Naive thymus-derived CD4-positive, alpha-beta T cell (primary cell): ENCODE data around the gene PCDHA10. TPM values are rescaled to one million over a fixed set of nuclear protein-coding genes. Genes with fewer than 3 reads are reported as not detected.

Source experiments
- ATAC-seq: fragments of 150-1000 bp; cut with Tn5 transposase; 2 replicates; pipeline ENCODE4 v1.10.0; 2021; ENCODE audit warnings: mild to moderate bottlenecking, moderate library complexity
- CTCF ChIA-PET: fragments of 350-600 bp; sonication (Branson Sonifier 250); formaldehyde crosslinking; loops from one replicate; lab custom pipeline; 2021; ENCODE audit warnings: antibody characterized with exemption; lab: Charles Lee
- POLR2A ChIA-PET: fragments of 350-600 bp; sonication (Branson Sonifier 250); formaldehyde crosslinking; loops from one replicate; lab custom pipeline; 2021; ENCODE audit warnings: antibody characterized with exemption, inconsistent platforms; lab: Charles Lee
- DNase-seq, 9 donors: peaks; one replicate each; pipeline versions ENCODE4 v3.0.0 to v3.0.0-alpha.2; 2020 to 2022; ENCODE audit warnings: mixed read lengths in 1 of 9
- H3K27ac ChIP-seq: one replicate; pipeline ENCODE4 v1.7.0; 2013; ENCODE audit warnings: mild to moderate bottlenecking, low read depth, low read length, moderate library complexity
- H3K27me3 ChIP-seq, 2 donors: one replicate each; pipeline ENCODE4 v1.7.0; 2013; ENCODE audit warnings: low read length in 2 of 2, mild to moderate bottlenecking in 2 of 2, moderate library complexity in 2 of 2; ENCODE audit not compliant: control insufficient read depth in 2 of 2, insufficient read depth in 2 of 2
- H3K36me3 ChIP-seq, 3 experiments: 1 replicate in 2 of 3; 2 replicates in 1 of 3; pipeline ENCODE4 v1.7.0; 2013; ENCODE audit warnings: low read length in 3 of 3, mild to moderate bottlenecking in 3 of 3, moderate library complexity in 1 of 3; ENCODE audit not compliant: insufficient read depth in 3 of 3, control insufficient read depth in 2 of 3
- H3K4me1 ChIP-seq, 2 donors: one replicate each; pipeline ENCODE4 v1.7.0; 2013; ENCODE audit warnings: low read length in 2 of 2, mild to moderate bottlenecking in 2 of 2, moderate library complexity in 1 of 2; ENCODE audit not compliant: control insufficient read depth in 2 of 2, insufficient read depth in 2 of 2
- H3K4me3 ChIP-seq: 2 replicates; pipeline ENCODE4 v1.7.0; 2013; ENCODE audit warnings: mild to moderate bottlenecking, low read length
- H3K9me3 ChIP-seq, 3 experiments: 1 replicate in 2 of 3; 2 replicates in 1 of 3; pipeline ENCODE4 v1.7.0; 2013; ENCODE audit warnings: low read length in 3 of 3; ENCODE audit not compliant: control insufficient read depth in 2 of 3
- H3K27ac Mint-ChIP-seq, 9 donors: one replicate each; pipeline ENCODE4 v1.8.0; 2020 to 2022; ENCODE audit warnings: mixed read lengths in 9 of 9, mild to moderate bottlenecking in 8 of 9, moderate library complexity in 5 of 9, inconsistent platforms in 2 of 9
- H3K27me3 Mint-ChIP-seq, 5 donors: one replicate each; pipeline ENCODE4 v1.8.0; 2021 to 2022; ENCODE audit warnings: mixed read lengths in 5 of 5, mild to moderate bottlenecking in 1 of 5
- H3K36me3 Mint-ChIP-seq, 5 donors: one replicate each; pipeline ENCODE4 v1.8.0; 2020 to 2022; ENCODE audit warnings: mixed read lengths in 5 of 5, mild to moderate bottlenecking in 3 of 5, inconsistent platforms in 1 of 5
- H3K4me1 Mint-ChIP-seq, 7 donors: one replicate each; pipeline ENCODE4 v1.8.0; 2020 to 2022; ENCODE audit warnings: mixed read lengths in 7 of 7, mild to moderate bottlenecking in 3 of 7, inconsistent platforms in 1 of 7
- H3K4me3 Mint-ChIP-seq, 10 donors: one replicate each; pipeline ENCODE4 v1.8.0; 2020 to 2022; ENCODE audit warnings: mild to moderate bottlenecking in 10 of 10, mixed read lengths in 10 of 10, moderate library complexity in 6 of 10, inconsistent platforms in 2 of 10
- H3K9me3 Mint-ChIP-seq, 11 donors: one replicate each; pipeline ENCODE4 v1.8.0; 2020 to 2022; ENCODE audit warnings: mixed read lengths in 11 of 11, mild to moderate bottlenecking in 4 of 11, inconsistent platforms in 1 of 11, moderate library complexity in 1 of 11
- intact Hi-C, 2 donors: fragments of 100-400 bp; cut with micrococcal nuclease; formaldehyde crosslinking; loops; one replicate each; pipeline ENCODE4 v1.15.1; 2023
- polyA plus RNA-seq, 2 donors: library from polyadenylated mRNA; unstranded; fragments of 300-500 nt; fragmentation: Illumina TruSeq; gene quantifications; one replicate each; pipeline ENCODE4 v1.2.3, GENCODE V29; 2021
- total RNA-seq, 6 experiments: library from RNA in 5 of 6; stranded (reverse) in 5 of 6; gene quantifications; 1 replicate in 5 of 6; 2 replicates in 1 of 6; pipeline ENCODE4 v1.2.3 and lab custom pipeline; 2021 to 2026

Gene PCDHA10
- total and polyA plus RNA-seq, 7 experiments from 2014 or later, result not detected

DNA sequence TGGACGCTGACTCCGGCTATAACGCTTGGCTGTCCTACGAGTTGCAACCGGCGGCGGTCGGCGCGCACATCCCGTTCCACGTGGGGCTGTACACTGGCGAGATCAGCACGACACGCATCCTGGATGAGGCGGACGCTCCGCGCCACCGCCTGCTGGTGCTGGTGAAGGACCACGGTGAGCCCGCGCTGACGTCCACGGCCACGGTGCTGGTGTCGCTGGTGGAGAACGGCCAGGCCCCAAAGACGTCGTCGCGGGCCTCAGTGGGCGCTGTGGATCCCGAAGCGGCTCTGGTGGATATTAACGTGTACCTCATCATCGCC lies 21.5 kb downstream of the PCDHA10 start:
- Histone ChIP-seq H3K4me1 (no peaks in the 10 kb centered on the region), H3K4me3 (no peak overlapping the region), H3K36me3 (no peaks in the 10 kb centered on the region), H3K27me3 (no peaks in the 10 kb centered on the region), H3K27ac (no peak overlapping the region), H3K9me3 (peaks cover 0 to 21% (median 0%) of the 10 kb centered on the region in 3 experiments)
- Mint-ChIP-seq H3K27ac (no peak overlapping the region), H3K27me3 (peaks cover 0 to 74% (median 71%) of the 10 kb centered on the region in 5 donors), H3K9me3 (peaks cover 9 to 86% (median 45%) of the 10 kb centered on the region in 11 donors), H3K36me3 (peaks cover 0 to 34% (median 4%) of the 10 kb centered on the region in 5 donors), H3K4me3 (no peak overlapping the region), H3K4me1 (no peaks in the 10 kb centered on the region)
- intact Hi-C loops, result no loop called here
- ATAC-seq (no peak), DNase-seq (no peak)
- POLR2A ChIA-PET, result no interaction called here
- CTCF ChIA-PET, result no interaction called here

DNA sequence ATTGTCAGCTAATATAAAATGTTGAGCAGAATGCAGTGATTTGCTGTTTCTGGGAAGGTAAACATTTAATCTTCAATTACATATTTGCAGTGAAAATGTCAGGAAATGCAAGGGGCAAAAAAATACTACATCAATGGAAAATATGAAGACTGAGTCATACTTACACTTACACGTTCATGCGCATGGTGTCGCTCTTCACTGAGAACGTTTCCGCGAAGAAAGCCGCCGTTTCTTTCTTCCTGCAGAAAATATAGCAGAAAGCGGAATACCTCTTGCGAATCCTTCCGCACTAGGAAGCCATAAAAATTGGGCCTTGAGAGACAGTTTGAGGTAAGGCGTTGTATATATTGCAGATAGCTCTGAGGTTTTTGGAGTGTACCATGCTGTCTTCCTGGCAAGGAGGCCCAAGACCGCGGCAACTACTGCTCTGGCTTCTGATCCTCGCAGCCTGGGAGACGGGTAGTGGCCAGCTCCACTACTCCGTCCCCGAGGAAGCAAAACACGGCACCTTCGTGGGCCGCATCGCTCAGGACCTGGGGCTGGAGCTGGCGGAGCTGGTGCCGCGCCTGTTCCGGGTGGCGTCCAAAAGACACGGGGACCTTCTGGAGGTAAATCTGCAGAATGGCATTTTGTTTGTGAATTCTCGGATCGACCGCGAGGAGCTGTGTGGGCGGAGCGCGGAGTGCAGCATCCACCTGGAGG lies 26.3 kb downstream of the PCDHA10 start, which contains the start of gene PCDHA13:
TSS of gene PCDHA13 (plus strand) at position 236 of the 702 bp plus-strand sequence. CDS start at position 381, 145 bp downstream.
- H3K4me1 Mint-ChIP-seq, result no peaks in the 10 kb centered on the region
- peaks cover 0 to 40% (median 4%) of the 10 kb centered on the region in 5 donors for H3K36me3 Mint-ChIP-seq
- Histone ChIP-seq H3K27ac (no peak within 1 kb of the TSS), H3K36me3 (no peaks in the 10 kb centered on the region), H3K9me3 (peaks cover 0 to 21% (median 0%) of the 10 kb centered on the region in 3 experiments), H3K4me1 (no peaks in the 10 kb centered on the region), H3K27me3 (no peaks in the 10 kb centered on the region), H3K4me3 (no peak within 1 kb of the TSS)
- peaks cover 11 to 81% (median 35%) of the 10 kb centered on the region in 11 donors for H3K9me3 Mint-ChIP-seq
- H3K27ac Mint-ChIP-seq, result peak within 1 kb of the TSS in 1 of 9 donors; percentile 46
- intact Hi-C loops, result loop anchor here in 1 of 2 donors (5.0 kb wide), 1 partner anchor 40 kb away; the partner anchor contains the start of gene PCDHA8
- no peak within 1 kb of the TSS for H3K4me3 Mint-ChIP-seq
- ATAC-seq (no peak), DNase-seq (no peak)
- H3K27me3 Mint-ChIP-seq, result peaks cover 0 to 56% (median 50%) of the 10 kb centered on the region in 5 donors
- CTCF ChIA-PET, result no interaction called here
- POLR2A ChIA-PET, result no interaction called here

DNA sequence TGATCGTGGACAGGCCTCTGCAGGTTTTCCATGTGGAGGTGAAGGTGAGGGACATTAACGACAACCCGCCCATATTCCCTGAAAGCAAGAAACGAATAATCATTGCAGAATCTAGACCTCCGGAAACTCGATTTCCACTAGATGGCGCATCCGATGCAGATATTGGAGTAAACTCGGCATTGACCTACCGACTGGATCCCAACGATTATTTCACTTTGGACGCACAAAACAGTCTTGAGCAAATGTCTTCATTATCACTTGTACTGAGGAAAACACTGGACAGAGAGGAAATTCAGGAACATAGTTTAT lies 26.8 kb downstream of the PCDHA10 start:
- intact Hi-C loops, result loop anchor here in 1 of 2 donors (5.0 kb wide), 1 partner anchor 40 kb away; the partner anchor contains the start of gene PCDHA8
- H3K27ac ChIP-seq, result no peak overlapping the region
- H3K9me3 Mint-ChIP-seq, result peaks cover 14 to 82% (median 37%) of the 10 kb centered on the region in 11 donors

GRCh38 chr5:140883373-140883772 lies 27.7 kb downstream of the PCDHA10 start:
- Histone ChIP-seq H3K4me1 (no peaks in the 10 kb centered on the region), H3K27me3 (no peaks in the 10 kb centered on the region), H3K36me3 (no peaks in the 10 kb centered on the region), H3K27ac (no peak overlapping the region), H3K9me3 (peaks cover 0 to 16% (median 0%) of the 10 kb centered on the region in 3 experiments), H3K4me3 (no peak overlapping the region)
- no peak for ATAC-seq
- peaks cover 0 to 56% (median 53%) of the 10 kb centered on the region in 5 donors for H3K27me3 Mint-ChIP-seq
- H3K4me3 Mint-ChIP-seq, result no peak overlapping the region
- no peak overlapping the region for H3K27ac Mint-ChIP-seq
- ChIA-PET CTCF (no interaction called here), POLR2A (no interaction called here)
- H3K9me3 Mint-ChIP-seq, result peaks cover 14 to 79% (median 37%) of the 10 kb centered on the region in 11 donors
- no peaks in the 10 kb centered on the region for H3K4me1 Mint-ChIP-seq
- no peak for DNase-seq
- H3K36me3 Mint-ChIP-seq, result peaks cover 0 to 39% (median 5%) of the 10 kb centered on the region in 5 donors
- intact Hi-C loops, result loop anchor here in 1 of 2 donors (5.0 kb wide), 1 partner anchor 41 kb away; the partner anchor contains the start of gene PCDHA8

More for the DNA sequence above, 26.8 kb downstream of the PCDHA10 start:
- POLR2A ChIA-PET, result no interaction called here
- H3K4me3 ChIP-seq, result no peak overlapping the region
- CTCF ChIA-PET, result no interaction called here
- no peaks in the 10 kb centered on the region for H3K4me1 ChIP-seq
- peaks cover 0 to 16% (median 0%) of the 10 kb centered on the region in 3 experiments for H3K9me3 ChIP-seq
- peaks cover 0 to 56% (median 53%) of the 10 kb centered on the region in 5 donors for H3K27me3 Mint-ChIP-seq
- no peaks in the 10 kb centered on the region for H3K36me3 ChIP-seq
- no peaks in the 10 kb centered on the region for H3K4me1 Mint-ChIP-seq
- ATAC-seq (no peak), DNase-seq (no peak)
- H3K27me3 ChIP-seq, result no peaks in the 10 kb centered on the region
- H3K27ac Mint-ChIP-seq, result peak overlapping the region in 1 of 9 donors; percentile 46
- H3K4me3 Mint-ChIP-seq, result no peak overlapping the region
- H3K36me3 Mint-ChIP-seq, result peaks cover 0 to 40% (median 5%) of the 10 kb centered on the region in 5 donors

- no peak for ATAC-seq
- H3K4me1 ChIP-seq, result no peaks in the 10 kb centered on the region
- H3K27ac ChIP-seq, result no peak overlapping the region
- Mint-ChIP-seq H3K9me3 (peaks cover 14 to 72% (median 37%) of the 10 kb centered on the region in 11 donors), H3K27ac (no peak overlapping the region), H3K36me3 (peaks cover 0 to 32% (median 5%) of the 10 kb centered on the region in 5 donors), H3K27me3 (peaks cover 0 to 49% (median 46%) of the 10 kb centered on the region in 5 donors), H3K4me1 (no peaks in the 10 kb centered on the region), H3K4me3 (no peak overlapping the region)
- no peaks in the 10 kb centered on the region for H3K36me3 ChIP-seq
- intact Hi-C loops, result loop anchor here in 1 of 2 donors (5.0 kb wide), 1 partner anchor 42 kb away; the partner anchor contains the start of gene PCDHA8
- DNase-seq, result no peak
- H3K4me3 ChIP-seq, result no peak overlapping the region
- ChIA-PET POLR2A (no interaction called here), CTCF (no interaction called here)
- peaks cover 0 to 16% (median 0%) of the 10 kb centered on the region in 3 experiments for H3K9me3 ChIP-seq
- no peaks in the 10 kb centered on the region for H3K27me3 ChIP-seq
Measured at GRCh38 chr5:140883927-140884697, 28.4 kb downstream of the PCDHA10 start.

DNA sequence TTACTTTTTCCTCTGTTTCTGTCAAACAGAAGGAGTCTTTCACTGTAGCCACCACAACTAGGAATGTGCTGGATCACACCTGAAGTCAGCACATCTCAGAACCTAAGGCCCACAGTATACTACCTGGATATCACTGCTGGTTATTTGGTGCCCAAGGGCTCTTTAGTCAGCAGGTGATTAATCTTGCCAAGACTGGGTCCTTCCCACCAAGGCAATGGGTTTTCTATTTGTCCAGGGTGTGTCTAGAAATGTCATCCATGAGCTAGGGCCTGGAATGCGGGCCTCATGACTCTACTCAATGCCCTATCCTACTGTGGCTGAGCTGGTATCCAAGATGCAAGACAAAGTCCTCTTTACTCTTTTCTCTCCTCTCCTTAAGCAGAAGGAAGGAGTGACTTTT lies 60.6 kb downstream of the PCDHA10 start:
- H3K27ac Mint-ChIP-seq, result no peak overlapping the region
- no peaks in the 10 kb centered on the region for H3K27me3 ChIP-seq
- no peaks in the 10 kb centered on the region for H3K4me1 ChIP-seq
- peaks cover 0 to 22% (median 17%) of the 10 kb centered on the region in 5 donors for H3K27me3 Mint-ChIP-seq
- H3K4me1 Mint-ChIP-seq, result no peaks in the 10 kb centered on the region
- no peak overlapping the region for H3K4me3 Mint-ChIP-seq
- H3K36me3 ChIP-seq, result no peaks in the 10 kb centered on the region
- ChIA-PET POLR2A (no interaction called here), CTCF (no interaction called here)
- no peak overlapping the region for H3K4me3 ChIP-seq
- intact Hi-C loops, result no loop called here
- no peak for ATAC-seq
- no peaks in the 10 kb centered on the region for H3K9me3 ChIP-seq
- H3K36me3 Mint-ChIP-seq, result peaks cover 0 to 6% (median 0%) of the 10 kb centered on the region in 5 donors
- DNase-seq, result no peak
- no peak overlapping the region for H3K27ac ChIP-seq
- H3K9me3 Mint-ChIP-seq, result peaks cover 0 to 43% (median 9%) of the 10 kb centered on the region in 11 donors
